Measurements from ENCODE around the gene F11R.
A peak's percentile ranks its signal among the peaks of the same experiment; 100 is the strongest.
"Not testable (repeated sequence)": the region's sequence is repeated elsewhere in the genome, so short reads cannot be mapped to it uniquely, and the experiment has no call there.

Gene F11R

DNA sequence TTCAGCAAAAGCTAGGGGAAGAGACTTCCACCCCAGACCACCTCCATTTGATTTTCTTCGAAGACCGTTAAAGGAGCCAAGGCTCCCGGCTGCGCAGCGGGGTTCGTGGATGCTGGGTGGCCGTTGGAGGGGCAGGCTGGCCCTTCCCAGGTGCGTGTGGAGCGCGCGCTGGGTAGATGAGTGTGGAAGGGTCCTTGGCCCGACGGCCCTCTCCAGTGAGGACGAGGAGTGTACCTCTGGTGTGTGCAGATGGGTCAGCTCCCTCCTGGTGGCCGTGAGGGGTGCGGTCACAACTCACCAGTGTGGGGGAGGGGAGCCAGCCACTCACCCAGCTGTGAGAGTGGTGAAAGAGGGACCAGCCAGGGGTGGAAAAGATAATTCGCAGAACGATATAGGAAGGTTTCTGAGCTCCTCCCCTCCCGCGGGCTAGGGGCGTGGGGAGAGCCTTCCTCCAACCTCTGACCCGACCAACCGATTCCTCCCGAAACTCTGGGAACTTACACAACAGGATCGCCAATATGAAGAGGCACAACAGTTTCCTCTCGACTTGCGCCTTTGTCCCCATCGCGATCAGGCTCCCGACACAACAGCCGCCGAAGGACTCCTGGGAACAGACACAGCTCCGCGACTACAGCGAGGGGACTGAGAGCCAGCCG is at the start of gene F11R:
Gene F11R (minus strand): TSS at position 644 of the 656 bp plus-strand sequence. CDS start 79 bp downstream, at position 565.
- DNase-seq (ENCODE audit: low spot score), result peak; percentile 66

DNA sequence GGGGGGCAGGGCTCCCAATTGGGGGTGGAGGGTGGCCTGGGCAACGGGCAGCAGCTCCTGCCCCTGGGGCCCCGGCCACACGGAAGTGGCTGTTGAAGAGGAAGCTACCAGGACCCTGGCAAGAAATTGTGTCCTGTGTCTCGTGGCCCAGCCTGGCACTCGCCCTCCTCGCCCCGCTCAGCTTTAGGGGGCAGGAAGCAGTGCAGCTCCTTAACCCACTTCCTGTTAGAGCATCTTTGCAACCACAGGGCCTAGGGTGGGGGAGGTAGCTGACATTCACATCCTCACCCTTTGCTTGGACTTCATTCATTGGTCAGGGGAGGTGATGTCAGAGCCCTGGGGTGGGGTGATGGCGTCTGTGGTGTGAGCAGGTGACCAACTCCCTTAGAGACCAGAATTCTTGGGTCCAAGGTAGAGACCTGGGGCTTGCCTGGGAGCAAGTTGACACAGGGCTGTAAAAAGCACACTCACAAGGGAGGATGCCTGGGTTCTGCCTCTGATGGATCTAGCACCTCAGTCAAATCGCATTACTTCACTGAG is 48.8 kb upstream of the F11R start, which contains the start of gene ARHGAP30:
Gene ARHGAP30 (minus strand): TSS at position 161 of the 540 bp plus-strand sequence. CDS start 267 bp downstream, outside the sequence.
- DNase-seq (ENCODE audit: low spot score), result no peak

DNA sequence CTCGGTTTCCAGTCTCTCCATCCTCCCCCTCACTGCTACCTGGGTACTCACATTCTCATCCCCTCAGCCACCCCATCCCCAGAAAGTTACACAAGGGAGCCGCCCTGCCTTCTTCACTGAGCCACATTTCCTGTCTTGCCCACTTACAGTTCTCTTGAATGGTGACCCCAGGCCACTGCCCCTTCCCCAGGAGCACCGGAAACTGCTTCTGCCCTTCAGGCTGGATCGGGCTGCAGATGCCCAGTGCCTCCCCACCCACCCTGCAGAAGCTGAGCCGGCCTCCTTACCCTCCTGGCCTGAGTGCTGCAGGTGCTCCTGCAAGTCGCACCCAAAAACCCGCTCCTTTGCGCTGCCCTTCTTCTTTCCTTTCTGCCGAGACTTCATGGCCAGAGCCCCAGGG is 48.3 kb upstream of the F11R start:
- DNase-seq (ENCODE audit: low spot score), result no peak

DNA sequence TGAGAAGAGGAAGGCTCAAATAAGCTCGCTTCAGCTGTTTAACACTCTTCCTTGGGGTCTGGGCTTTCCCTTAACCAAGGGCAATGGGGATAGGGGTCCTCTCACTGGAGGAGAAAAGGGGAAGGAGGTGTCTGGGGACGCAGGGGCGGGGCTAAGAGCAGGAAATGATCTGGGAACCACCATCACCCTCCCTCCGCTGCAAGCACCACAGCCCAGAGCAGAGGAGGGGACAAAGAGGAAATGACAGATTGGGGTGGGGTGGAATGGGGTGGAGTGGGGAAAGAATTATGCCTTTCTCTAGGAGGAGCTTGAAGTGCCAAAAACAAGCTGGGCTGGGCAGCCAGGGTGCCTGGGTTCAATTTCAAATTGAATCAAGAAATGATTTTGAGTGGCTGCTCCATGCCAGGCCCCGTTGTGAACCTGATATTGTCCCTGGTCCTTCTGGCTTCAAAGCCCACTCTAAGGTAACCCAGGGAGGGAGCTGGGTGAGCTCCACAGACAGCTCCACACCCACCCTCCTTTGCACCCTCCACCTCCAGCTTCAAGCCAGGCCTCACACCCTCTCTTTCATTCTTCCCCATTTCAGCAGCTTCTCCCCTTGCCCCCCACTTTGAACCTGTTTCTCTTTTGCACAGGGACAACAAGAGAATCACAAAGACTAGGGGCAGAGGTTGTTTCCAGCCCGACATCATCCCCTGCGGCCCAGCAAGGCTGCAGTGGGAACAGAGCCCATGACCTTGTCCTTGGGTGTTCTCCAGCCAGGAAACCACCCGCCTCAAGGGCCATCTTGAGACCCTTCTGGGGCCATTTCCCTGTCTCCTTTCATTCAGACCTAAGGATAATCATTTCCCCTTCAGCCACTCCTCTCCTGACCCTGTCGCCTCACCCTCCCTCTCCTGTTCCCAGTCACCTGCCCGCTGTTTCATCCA is 47.6 kb upstream of the F11R start:
- no peak for DNase-seq (ENCODE audit: low spot score)

DNA sequence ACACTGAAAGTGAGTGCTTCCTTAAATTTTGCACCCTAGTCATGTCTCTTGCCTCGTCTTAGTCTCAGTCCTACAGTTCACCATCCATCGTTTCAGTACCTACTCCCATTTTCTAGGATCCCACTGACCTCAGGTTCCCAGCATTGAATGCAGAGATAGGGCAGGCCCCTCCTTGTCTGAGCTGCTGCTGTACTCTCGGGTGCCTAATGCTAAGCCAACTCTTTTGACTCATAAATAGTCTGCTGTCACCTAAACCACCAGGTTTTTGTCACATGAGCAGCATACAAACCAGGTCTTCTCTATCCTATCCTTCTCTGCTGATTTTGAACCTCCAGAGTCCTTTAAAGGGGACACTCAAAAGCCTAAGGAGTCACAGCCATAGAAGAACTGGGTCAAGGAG is 45.7 kb upstream of the F11R start:
- DNase-seq (ENCODE audit: low spot score), result no peak

DNA sequence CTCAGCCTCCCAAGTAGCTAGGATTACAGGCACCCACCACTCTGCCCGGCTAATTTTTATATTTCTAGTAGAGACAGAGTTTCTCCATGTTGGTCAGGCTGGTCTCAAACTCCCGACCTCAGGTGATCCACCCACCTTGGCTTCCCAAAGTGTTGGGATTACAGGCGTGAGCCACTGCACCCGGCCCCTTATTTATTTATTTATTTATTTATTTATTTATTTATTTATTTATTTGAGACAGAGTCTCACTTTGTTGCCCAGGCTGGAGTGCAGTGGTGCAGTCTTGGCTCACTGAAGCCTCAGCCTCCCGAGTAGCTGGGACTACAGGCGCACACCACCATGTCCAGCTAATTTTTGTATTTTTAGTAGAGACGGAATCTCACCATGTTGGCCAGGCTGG is 44.7 kb upstream of the F11R start:
- not testable (repeated sequence) for DNase-seq (ENCODE audit: low spot score)

DNA sequence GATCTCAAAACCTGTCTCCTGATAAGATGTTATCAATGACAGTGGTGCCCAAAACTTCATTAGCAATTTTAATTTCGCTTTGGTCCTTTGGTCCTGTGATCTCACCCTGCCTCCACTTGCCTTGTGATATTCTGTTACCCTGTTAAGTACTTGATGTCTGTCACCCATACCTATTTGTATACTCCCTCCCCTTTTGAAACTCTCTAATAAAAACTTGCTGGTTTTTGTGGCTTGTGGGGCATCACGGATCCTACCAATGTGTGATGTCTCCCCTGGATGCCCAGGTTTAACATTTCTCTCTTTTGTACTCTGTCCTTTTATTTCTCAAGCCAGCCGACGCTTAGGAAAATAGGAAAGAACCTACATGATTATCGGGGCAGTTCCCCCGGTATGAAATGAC is 43.0 kb upstream of the F11R start:
- not testable (repeated sequence) for DNase-seq (ENCODE audit: low spot score)

DNA sequence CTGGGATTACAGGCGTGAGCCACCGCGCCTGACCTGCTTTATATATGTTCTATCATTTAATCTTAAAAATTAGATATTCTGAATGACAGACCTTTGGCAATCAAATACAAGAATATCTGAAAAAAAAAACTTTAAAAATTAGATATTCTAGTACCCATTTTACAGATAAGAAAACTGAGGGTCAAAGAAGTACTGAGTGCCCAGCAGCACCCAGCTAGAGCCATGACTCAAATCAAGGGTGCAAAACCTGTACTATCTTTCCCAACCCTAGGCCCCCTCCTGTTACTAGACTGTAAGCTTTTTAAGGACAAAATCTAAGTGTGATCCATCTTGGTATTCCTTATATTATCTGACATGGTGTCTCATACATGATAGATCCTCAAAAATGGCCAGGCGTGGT is 40.5 kb upstream of the F11R start:
- DNase-seq (ENCODE audit: low spot score), result no peak

DNA sequence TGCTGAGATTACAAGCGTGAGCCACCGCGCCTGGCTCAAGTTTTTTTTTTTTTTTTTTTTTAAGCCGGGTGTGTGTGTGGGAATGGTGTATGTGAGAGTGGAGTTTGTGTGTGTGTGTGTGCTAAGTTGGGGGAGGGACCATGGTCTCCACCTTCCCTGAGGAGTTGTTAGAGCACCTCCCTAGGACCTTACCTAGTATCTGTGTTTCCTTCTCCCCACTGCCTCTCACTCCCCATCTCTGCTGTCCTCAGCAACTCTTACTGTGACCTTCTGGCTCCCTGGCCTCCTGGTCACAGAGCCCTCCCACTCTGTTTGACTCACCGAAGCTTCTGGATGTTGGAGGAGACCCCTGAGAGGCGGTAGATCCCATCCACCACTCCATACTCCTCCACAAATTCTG is 38.3 kb upstream of the F11R start:
- no peak for DNase-seq (ENCODE audit: low spot score)

DNA sequence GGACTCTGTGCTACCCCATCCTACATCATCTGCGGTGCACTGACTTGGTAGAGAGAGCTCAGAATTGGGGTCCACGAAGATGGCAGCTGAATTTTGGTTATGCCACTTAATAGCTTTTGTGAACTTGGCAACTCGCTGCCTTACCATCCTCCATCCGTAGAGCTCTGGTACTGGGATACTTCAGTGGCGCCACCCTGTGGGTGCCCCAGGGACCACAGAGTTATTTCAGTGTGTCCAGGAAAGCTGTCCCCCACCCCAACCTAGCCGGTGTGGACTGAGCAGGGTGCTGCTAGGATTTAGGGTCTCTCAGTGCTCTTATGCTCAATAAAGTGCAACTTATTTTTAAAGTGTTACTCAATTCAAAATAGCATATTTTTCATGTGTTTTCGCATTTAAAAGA is 33.9 kb upstream of the F11R start:
- DNase-seq (ENCODE audit: low spot score), result no peak

DNA sequence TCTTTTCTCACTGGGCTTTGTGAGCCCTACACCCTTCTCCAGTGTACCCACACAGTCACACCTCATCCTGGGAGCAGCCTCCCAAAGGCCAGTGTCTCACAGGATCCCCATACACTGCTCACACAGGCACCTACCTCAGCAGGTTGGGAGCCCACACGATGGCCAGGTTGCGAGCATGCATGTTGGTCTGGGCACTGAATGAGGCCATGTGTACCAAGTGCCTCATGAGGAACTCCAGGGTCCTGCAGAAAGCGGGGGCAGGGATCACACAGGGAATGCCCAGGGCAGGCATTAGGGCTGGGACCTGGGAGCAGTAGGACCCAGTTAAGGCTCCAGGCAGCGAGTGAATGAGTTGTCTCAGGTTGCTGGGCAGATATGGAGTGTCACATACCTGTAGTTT is 33.3 kb upstream of the F11R start:
- no peak for DNase-seq (ENCODE audit: low spot score)

DNA sequence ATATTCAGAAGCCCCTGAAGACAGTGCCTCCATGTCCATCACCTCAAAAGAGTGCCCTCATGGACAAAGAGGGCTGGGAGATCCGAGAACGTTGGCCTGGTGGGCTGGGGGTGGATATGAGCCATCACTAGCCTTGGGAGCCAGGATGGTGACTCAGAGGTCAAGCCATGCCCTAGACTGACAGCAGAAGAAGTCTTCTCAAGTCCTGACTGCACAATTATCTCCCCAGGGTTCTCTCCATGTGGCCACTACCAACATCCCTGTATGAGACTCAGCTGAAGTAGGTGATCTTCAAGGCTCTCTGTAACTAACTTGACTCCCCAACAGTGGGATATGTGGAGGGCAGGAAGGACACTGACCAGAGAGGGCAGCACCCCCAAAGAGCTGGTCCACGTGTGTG is 31.9 kb upstream of the F11R start:
- DNase-seq (ENCODE audit: low spot score), result no peak

DNA sequence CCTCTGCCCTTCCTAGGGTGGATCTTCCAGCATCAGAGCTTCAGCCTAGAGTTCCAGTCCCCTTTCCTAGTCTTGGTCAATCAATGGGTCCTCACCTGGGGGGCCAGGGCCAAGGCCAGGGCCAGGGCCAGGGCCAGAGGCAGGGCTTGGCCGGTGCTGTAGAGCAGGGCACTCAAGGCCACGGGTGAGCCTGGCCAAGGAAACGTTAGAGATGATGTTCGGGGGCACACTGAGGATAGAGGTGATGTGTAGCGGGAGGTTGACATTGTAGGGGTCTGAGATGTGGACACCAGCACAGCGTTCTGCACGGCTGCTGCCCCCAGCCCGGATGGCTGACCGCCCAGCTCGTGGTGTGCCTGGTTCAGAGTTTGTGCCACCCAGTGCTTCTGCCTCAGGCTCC is 30.3 kb upstream of the F11R start:
- DNase-seq (ENCODE audit: low spot score), result no peak

DNA sequence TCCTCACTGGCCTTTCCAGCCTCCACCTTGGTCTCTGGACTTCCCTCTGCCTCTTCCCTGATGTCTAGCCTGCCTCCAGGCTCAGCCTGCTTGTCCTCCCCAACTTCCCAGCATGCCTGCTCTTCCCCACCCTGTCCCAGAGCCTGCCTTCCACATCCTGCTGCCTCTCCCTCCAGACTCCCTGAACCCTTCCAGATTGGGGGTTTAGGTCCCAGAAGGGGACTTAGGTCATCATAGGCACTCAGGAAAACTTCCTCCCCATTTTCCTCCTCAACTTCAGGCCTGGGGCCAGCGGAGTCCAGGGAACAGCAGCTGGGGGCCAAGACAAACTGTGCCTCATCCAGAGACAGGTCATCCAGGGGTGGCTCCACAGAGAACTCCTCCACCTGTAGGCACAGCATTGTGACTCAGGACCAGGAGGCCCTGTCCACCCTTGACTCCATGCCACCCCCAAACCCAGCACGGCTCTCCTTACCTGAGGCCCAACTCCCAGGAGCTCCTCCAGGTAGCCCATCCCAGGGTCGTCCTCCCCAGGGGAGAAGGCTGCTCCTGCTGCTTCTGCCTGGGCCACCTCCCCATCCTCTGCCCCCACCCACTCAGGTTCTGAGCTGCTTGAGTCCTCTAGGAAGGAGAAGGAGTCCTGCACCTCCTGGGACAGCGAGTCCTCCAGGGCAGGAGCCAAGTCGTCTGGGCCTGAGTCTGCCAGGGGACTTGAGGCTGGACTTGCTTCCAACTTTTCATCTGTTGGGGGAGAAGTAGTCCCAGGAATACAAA is 28.2 kb upstream of the F11R start:
- DNase-seq (ENCODE audit: low spot score), result no peak

DNA sequence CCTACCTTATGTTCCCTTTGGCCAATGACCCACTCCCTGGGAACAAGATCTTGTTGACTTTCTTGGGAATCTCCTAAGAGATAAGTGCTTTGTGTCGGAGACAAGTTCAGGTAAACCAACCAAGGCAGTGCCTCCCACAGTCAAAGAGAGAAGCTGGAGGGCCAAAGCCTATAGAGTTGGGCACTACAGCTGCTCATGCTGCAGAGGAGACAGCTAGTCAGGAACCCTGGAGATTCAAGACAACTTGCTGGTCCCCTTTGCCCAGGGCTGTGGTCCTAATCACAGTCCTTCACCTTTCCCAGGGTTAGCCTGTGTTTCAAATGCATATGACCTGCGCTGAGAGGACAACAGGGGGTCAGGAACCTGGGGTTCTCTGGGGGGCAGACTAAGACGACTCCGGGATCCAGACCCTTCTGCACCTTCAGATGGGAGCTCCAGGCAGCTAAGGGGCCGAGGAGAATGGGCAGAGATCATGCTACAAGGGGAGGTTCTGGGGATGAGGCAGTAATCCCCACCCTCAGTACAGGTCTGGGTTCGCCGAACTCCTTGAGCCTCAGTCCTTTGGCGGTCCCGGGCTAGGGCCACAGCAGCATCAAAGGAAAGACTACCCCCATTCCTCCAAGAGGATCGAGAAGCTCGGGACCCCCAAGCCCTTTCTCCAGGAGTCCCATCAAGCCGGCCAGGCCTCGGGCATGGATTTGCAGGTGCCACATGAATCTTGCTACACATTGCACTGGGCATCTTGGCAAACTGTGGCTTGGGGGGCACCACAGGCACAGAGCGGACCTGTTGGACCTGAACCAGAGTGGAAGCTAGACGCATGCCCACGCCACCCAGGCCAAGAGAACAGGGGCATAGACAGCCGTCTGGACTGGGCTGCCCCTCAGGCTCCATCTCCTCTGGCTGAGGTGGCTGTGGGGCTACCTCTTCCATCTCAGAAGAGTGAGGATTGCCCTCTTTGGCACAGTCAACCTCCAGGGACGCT is 26.8 kb upstream of the F11R start:
- no peak for DNase-seq (ENCODE audit: low spot score)

DNA sequence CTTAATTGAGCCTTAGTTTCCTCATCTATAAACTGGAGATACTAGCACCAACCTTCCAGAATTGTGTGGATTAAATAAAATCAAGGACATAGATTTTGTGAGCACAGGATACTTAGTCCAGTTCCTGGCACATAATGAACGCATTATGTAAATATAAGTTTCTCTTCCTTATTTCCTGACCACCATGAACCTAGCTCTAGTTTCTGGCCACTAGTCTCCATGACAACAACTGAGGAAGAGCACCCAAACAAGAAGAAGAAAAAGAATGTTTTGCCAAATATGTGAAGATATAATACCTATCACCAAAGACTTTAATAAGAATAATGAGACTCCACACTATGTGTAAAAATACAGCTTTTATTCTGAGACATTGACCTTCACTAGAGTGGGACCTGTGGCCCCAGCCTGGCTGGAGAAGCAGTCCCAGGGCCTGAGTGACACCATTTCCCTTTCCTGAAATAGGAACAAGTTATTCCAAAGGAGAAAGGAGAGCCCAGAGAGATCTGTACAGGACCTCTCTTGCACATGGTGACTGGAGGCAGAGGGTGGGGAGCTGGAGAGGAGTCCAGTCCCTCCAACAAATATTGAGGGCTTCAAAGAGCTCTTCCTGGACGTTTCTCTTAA is 25.8 kb upstream of the F11R start:
- DNase-seq (ENCODE audit: low spot score), result no peak

DNA sequence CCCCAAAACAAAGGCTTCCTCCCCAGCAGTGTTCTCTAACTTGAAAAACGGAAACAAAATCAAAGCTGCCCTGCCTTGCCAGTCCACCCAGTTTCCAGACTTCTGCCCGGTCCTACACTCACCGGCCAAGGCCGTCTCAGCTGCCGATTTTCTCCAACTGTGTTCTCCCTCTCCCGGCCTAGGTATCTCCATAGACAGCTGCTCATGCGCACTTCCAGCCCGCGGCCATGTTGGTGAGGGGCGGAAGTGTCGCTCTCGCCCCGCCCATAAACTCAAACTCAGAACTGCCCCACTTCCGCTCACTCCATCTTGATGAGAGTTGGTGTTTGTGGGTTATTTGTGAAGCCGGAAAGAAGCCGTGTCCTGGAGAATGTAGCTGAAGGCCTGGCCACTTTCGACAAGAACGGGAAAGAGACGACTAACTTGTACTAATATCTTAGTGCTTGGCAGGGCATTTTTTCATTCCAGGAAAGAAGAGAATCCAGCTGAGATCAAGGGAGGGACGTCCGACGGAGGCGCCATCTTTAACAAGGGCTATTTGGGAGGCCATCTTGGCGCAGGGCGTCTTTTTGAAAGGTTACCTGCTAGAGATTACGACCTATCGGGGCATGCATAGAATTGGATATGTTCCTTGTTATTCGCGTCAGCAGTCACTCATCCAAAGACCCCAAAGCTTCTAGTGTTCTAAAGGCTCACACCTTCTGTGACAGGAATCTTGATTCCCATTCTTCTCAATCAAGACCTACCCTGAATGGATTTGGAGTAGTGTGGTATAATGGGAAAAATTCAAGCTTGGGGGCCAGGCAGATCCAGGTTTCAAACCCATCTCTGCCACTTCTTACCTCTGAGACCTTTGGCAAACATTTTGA is 25.0 kb upstream of the F11R start, which contains the start of gene USF1:
Gene USF1 (minus strand): TSS at position 242 of the 869 bp plus-strand sequence. CDS start 2,702 bp downstream, outside the sequence.
- DNase-seq (ENCODE audit: low spot score), result peak; percentile 91

DNA sequence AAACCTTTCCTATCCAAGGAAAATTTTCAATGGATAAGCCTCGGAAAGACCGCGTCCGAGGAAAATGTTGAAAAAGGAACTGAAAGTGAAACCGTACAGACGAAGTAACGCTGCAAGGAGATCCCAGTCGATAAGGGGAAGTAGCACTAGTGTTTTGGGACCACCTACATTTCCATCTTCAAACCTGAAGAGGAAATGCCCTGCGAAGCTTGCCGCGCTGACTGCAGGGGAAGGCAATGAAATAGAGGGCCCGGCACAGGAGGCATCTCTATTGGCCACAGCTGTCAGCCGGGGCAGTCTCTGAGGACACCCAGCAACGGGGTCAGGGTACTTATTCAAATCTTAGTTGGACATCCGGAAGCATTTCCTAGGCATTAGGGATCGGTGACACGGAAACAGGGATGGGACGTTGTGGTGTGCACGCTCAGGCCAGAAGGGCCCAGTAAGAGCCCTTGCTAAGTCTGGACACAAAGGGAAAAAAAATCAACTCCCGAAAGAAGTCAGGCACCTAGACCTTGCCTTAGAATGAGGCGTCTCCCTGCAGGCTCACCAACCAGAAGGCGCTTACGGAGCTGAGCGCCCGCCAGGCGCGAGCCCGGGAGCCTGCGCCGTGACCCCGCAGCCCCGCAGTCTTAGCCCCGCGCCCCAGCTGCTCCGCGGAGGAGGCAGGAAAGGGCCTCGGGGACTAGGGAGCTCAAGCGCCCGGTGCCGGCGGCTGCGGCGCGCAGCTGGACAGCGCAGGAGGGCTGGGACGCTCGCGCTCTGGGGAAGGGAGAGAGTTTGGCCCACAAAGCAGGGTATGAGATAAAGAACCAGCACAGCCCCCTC is 24.2 kb upstream of the F11R start:
- DNase-seq (ENCODE audit: low spot score), result peak; percentile 91

DNA sequence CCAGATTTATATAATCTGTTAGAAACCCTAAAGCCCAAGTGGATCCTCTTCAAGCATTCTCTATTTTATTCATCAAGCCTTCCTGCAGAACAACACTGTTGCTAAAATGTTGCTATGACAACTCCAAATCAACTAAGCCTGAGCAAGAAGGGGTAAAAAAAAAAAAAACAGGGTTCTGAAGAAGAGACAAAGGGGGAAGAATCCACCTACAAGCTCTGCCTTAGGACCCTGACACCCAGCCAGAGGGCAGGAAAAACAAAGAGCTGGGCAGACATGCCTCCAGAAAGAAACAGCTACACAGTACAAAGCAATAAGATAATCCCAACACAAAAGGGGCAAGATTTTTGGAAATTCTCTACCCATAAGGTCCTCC is 23.6 kb upstream of the F11R start:
- no peak for DNase-seq (ENCODE audit: low spot score)

Data from HuH-7 (cell line).